ENCODE results near the gene TAF8.

DNA sequence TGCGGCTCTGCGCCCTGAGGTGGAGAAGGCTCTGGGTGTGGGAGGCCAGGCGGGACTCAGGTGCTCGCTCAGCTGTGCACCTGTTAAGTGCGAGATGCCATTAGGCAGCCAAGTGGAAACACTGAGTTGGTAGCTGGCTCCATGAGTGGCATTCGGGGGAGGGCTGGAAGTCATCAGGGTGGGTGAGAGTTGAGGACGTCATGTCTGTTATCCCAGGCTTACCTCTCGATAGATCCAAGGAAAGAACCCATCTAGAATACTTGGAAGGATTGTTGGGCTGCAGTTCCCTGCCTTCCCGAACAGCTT is 41.3 kb downstream of the TAF8 start:
- TF ChIP-seq EZH2 (IDR thresholded peaks at IDR 0.05) (no peak), POLR2AphosphoS5 (IDR thresholded peaks at IDR 0.05; ENCODE audit: borderline replicate concordance, low read depth, low read length) (no peak), FOXP2 (optimal IDR thresholded peaks at IDR 0.05; ENCODE audit: control extremely low read depth, extremely low read length, insufficient read depth) (no peak)

Measured in SK-N-MC (cell line).